ACC112 (cell line): ENCODE data around the gene ARL15.
"Not testable (repeated sequence)": the region's sequence is repeated elsewhere in the genome, so short reads cannot be mapped to it uniquely, and the experiment has no call there.

Experiments
- H2AFZ ChIP-seq: fragments of 200-600 bp; sonication (generic); one replicate; pipeline ENCODE4 v1.6.0; 2017; ENCODE audit warnings: antibody characterized with exemption, low read length; ENCODE audit not compliant: unreplicated experiment
- H3K27ac ChIP-seq: fragments of 200-600 bp; sonication (generic); 2 replicates; pipeline ENCODE4 v1.5.1; 2014; ENCODE audit warnings: low read depth, mild to moderate bottlenecking, antibody characterized with exemption, low read length, moderate library complexity
- H3K27me3 ChIP-seq: fragments of 200-600 bp; sonication (generic); 2 replicates; pipeline ENCODE4 v1.6.1; 2014; ENCODE audit warnings: mild to moderate bottlenecking, antibody characterized with exemption, low read length, moderate library complexity, mixed read lengths; ENCODE audit not compliant: insufficient read depth
- H3K36me3 ChIP-seq: fragments of 200-600 bp; sonication (generic); 2 replicates; pipeline ENCODE4 v1.6.1; 2016; ENCODE audit warnings: mild to moderate bottlenecking, antibody characterized with exemption, low read length, moderate library complexity, mixed read lengths; ENCODE audit not compliant: insufficient read depth
- H3K4me1 ChIP-seq: fragments of 200-600 bp; sonication (generic); one replicate; pipeline ENCODE4 v1.6.1; 2016; ENCODE audit warnings: low read length, mixed read lengths; ENCODE audit not compliant: insufficient read depth, unreplicated experiment, control insufficient read depth
- H3K4me3 ChIP-seq: fragments of 200-600 bp; sonication (generic); 2 replicates; pipeline ENCODE4 v1.5.1; 2014; ENCODE audit warnings: mild to moderate bottlenecking, low read depth, low read length
- H3K79me2 ChIP-seq: fragments of 200-600 bp; sonication (generic); one replicate; pipeline ENCODE4 v1.6.0; 2016; ENCODE audit warnings: low read length; ENCODE audit not compliant: control insufficient read depth, unreplicated experiment, insufficient read depth

The ARL15 gene

DNA sequence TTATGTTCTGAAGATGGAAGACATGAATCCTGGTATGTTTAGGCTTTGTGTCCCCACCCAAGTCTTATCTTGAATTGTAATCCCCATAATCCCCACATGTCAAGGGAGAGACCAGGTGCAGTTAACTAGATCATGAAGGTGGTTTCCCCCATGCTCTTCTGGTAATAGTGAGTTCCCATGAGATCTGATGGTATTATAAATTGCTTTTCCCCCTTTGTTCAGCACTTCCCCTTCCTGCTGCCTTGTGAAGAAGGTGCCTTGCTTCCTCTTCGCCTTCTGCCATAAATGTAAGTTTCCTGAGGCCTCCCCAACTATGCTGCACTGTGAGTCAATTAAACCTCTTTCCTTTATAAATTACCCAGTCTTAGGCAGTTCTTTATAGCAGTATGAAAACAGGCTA, 229.0 kb downstream of the ARL15 start:
- H2AFZ ChIP-seq, result no peak overlapping the region

DNA sequence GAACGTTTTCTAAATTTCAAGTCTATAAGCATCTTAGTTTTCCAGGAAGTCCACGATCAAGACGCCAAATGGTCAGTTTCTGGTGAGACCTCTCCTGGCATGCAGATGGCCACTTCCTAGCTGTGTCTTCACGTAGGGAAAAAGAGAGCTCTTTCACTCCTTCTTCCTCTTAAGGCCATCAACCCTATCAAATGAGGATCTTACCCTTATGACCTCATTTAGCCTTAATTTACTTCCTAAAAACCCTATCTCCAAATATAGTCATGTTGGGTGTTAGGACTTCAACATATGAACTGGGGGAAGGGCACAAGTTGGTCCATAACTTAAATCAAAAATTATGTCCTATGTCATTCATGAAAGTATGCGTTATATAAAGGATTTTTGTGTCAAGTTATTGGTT, 229.5 kb downstream of the ARL15 start:
- no peaks in the 10 kb centered on the region for H3K79me2 ChIP-seq
- no peak overlapping the region for H3K4me3 ChIP-seq
- H3K36me3 ChIP-seq, result no peaks in the 10 kb centered on the region
- H3K27me3 ChIP-seq, result no peaks in the 10 kb centered on the region
- H2AFZ ChIP-seq, result no peak overlapping the region
- no peaks in the 10 kb centered on the region for H3K4me1 ChIP-seq
- H3K27ac ChIP-seq, result no peak overlapping the region

More for the DNA sequence above, 229.0 kb downstream of the ARL15 start:
- Histone ChIP-seq H3K4me1 (no peaks in the 10 kb centered on the region), H3K27ac (no peak overlapping the region), H3K4me3 (no peak overlapping the region), H3K79me2 (no peaks in the 10 kb centered on the region), H3K36me3 (no peaks in the 10 kb centered on the region), H3K27me3 (no peaks in the 10 kb centered on the region)

DNA sequence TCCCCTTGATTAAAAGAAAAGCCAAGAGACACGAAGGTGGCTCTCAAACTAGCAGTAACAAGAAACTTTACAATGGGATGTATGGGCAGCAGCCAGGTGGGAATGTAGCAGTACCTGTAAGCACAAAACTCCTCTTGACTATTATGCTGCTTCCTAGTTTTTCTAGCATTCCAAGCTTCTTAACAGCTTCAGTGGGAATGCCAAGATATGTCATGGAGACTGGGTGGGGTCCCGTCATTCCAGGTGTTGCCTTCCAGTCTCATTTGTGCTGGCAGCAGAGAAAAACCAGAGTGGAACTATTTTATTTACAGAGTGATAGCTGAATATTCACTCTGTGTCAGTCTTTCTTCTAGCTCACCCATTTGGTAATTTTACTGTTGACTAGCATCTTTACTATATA, 236.6 kb downstream of the ARL15 start:
- H3K79me2 ChIP-seq, result no peaks in the 10 kb centered on the region
- H2AFZ ChIP-seq, result no peak overlapping the region
- H3K27ac ChIP-seq, result no peak overlapping the region
- H3K4me3 ChIP-seq, result no peak overlapping the region
- H3K27me3 ChIP-seq, result no peaks in the 10 kb centered on the region
- no peaks in the 10 kb centered on the region for H3K4me1 ChIP-seq
- H3K36me3 ChIP-seq, result no peaks in the 10 kb centered on the region

DNA sequence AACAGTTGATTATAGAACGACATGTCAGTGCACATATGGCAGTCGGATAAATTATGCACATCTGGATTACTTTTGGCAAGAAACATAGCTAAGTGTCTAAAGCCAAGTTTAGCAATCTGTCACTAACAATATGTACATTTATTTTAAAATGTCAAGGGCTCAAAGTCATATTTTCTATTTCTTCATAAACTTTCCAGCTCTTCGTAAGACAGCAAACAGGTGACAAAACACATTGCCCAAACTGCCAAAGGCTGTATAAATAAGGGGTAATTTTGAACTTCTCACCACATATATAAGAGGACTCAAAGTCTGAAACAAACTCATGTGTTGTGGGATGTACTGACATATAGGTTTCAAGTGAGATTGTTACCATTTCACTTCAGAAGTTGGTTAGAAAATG, 237.2 kb downstream of the ARL15 start:
- no peaks in the 10 kb centered on the region for H3K4me1 ChIP-seq
- no peak overlapping the region for H3K4me3 ChIP-seq
- no peaks in the 10 kb centered on the region for H3K36me3 ChIP-seq
- no peaks in the 10 kb centered on the region for H3K79me2 ChIP-seq
- H2AFZ ChIP-seq, result no peak overlapping the region
- no peaks in the 10 kb centered on the region for H3K27me3 ChIP-seq
- no peak overlapping the region for H3K27ac ChIP-seq

DNA sequence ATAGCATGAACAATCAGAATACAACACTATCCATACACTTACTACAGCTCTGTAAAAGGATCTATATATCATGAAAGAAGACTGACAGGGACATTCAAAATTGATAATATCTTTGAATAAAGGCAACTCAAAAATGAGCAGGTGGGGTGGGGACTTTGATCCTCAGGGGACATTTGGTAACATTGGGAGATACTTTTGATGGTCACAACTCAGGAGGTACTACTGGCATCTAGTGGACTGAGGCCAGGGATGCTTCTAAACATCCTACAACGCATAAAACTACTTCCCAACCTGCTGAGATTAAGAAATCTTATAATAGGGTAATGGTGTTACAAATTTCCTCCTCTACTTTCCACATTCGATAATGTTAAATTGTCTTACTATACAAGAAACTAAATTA, 243.9 kb downstream of the ARL15 start:
- no peaks in the 10 kb centered on the region for H3K36me3 ChIP-seq
- H3K27ac ChIP-seq, result no peak overlapping the region
- H3K79me2 ChIP-seq, result no peaks in the 10 kb centered on the region
- no peak overlapping the region for H2AFZ ChIP-seq
- H3K4me3 ChIP-seq, result no peak overlapping the region
- H3K27me3 ChIP-seq, result no peaks in the 10 kb centered on the region
- peaks cover 27% of the 10 kb centered on the region for H3K4me1 ChIP-seq

DNA sequence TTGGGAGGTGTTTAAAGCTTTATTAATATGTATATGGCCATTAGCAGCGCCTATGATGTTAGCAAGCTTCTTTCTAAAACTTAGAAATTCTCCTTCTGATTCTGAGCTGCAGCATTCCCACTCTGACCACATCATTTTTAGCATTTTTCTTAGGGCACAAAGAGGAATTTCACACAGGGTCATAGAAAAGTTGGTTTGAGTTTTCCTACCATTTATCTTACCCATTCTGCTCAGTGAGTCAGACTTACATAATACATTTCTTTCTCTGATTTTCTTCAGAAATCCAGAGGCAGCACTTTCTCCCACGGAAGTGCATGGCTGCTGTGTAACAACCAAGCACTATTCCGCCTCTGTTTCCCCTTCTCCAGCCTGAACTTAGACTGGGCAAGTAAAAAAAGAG, 246.6 kb downstream of the ARL15 start:
- Histone ChIP-seq H3K79me2 (no peaks in the 10 kb centered on the region), H3K27me3 (no peaks in the 10 kb centered on the region), H3K4me3 (no peak overlapping the region), H3K4me1 (peaks cover 27% of the 10 kb centered on the region), H3K36me3 (no peaks in the 10 kb centered on the region), H2AFZ (no peak overlapping the region), H3K27ac (peak overlapping the region; percentile 76)

DNA sequence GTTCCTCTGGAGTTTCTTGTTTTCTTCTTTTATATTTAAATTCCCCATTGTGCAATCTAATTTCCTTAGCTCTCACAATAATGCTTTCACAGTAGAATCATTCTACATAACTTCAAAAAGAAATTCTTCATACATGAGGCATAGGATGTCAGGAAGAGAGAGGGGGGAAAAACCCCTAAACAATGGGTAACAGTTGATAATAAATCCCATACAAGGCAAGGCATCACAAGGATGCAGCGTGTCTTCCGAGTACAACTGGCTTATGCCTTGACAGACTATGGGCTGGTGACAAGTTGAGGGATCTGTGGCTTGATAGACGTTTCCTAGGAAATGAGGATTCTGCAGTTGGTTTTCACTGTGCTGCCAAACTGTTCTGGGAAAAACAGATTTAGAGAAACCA, 247.4 kb downstream of the ARL15 start:
- no peaks in the 10 kb centered on the region for H3K79me2 ChIP-seq
- peak overlapping the region; percentile 76 for H3K27ac ChIP-seq
- peaks cover 27% of the 10 kb centered on the region for H3K4me1 ChIP-seq
- H3K36me3 ChIP-seq, result no peaks in the 10 kb centered on the region
- H2AFZ ChIP-seq, result no peak overlapping the region
- H3K27me3 ChIP-seq, result no peaks in the 10 kb centered on the region
- H3K4me3 ChIP-seq, result no peak overlapping the region

DNA sequence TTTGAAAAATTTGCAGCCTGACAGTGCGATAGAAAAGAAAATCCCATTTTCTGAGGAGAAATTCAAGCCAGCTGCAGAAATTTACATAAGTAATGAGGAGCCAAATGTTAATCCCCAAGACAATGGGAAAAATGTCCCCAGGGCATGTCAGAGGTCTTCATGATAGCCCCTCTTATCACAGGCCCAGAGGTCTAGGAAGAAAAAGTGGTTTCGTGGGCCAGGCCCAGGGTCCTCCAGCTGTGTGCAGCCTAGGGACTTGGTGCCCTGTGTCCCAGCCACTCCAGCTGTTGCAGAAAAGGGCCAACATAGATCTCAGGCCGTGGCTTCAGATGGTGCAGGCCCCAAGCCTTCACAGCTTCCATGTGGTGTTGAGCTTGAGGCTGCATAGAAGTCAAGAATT, 249.5 kb downstream of the ARL15 start:
- H3K4me3 ChIP-seq, H3K79me2 ChIP-seq, H3K27me3 ChIP-seq, H3K36me3 ChIP-seq, H2AFZ ChIP-seq, H3K27ac ChIP-seq: not testable (repeated sequence)
- peaks cover 27% of the 10 kb centered on the region for H3K4me1 ChIP-seq

DNA sequence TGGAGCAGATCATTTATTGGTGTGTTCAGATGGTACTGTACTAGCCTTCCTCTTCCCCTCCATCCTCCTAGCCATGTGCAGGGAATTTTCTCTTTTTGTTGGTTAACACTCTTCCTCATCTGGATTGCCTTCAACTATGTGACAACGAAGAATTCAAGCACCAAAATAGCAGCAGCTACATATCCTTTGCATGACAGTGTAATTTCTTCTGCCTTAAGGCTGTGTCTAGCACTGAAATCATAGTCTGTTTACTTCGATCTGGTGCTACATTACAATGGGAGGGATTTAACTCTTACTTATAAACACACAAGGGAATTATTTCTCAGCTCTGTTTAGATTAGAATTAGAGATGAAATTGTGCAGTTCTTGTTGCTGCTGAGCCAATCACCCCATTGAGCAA, 260.4 kb downstream of the ARL15 start:
- Histone ChIP-seq H3K27me3 (no peaks in the 10 kb centered on the region), H2AFZ (no peak overlapping the region), H3K79me2 (no peaks in the 10 kb centered on the region), H3K4me3 (no peak overlapping the region), H3K4me1 (no peaks in the 10 kb centered on the region), H3K27ac (no peak overlapping the region), H3K36me3 (no peaks in the 10 kb centered on the region)

DNA sequence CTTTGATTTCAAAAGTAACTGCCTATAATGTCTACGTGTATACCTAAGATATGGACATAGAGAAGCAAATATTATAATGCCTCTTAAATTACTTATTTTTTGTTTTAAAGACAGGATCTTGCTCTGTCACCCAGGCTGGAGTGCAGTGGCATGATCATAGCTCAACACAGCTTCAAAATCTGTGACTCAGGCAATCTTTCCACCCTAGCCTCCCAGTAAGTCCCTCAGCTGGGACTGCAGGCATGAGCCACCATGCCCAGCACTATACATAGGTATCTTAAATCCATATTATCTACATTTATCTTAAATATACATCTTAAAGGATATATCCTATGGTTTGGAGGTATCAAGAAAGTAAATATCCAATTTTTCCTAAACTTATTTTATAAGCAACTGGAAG, 261.2 kb downstream of the ARL15 start:
- H3K4me1 ChIP-seq, result no peaks in the 10 kb centered on the region
- H3K36me3 ChIP-seq, result no peaks in the 10 kb centered on the region
- no peaks in the 10 kb centered on the region for H3K79me2 ChIP-seq

DNA sequence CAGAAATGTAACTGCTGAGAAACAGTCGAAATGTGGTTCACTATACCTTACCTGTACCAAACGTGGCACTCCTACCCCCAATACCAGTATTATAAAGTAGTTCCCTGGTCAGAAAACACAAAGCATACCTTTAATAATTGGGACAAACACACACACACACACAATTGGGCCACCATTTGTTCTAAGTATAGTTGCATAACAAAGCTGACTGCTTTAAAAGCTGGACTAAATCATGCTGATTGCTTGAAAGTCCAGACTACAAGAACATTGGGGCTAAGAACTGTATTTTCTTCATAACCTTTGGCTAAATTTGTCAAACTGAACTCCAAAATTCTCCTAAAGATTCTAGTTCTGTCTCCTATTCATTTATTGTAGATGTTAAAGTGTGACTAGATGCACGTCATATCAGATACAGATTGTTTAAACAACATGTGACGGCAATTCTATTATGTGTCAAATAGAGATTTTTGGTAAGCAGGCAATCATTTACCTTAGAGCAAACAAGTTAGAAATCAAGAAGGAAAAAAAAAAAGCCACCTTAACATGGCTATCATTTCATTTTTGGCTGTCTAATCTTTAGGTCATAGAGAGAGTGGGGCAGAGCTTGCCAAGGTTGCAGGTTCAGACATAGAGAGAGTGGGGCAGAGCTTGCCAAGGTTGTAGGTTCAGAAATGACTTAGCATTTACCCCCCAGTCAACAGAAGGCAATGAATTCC, 265.1 kb downstream of the ARL15 start:
- no peak overlapping the region for H3K27ac ChIP-seq
- H3K4me1 ChIP-seq, result no peaks in the 10 kb centered on the region
- no peaks in the 10 kb centered on the region for H3K27me3 ChIP-seq
- H3K79me2 ChIP-seq, result no peaks in the 10 kb centered on the region
- no peak overlapping the region for H3K4me3 ChIP-seq
- H2AFZ ChIP-seq, result no peak overlapping the region
- no peaks in the 10 kb centered on the region for H3K36me3 ChIP-seq

More for the DNA sequence above, 261.2 kb downstream of the ARL15 start:
- Histone ChIP-seq H3K4me3 (no peak overlapping the region), H3K27me3 (no peaks in the 10 kb centered on the region), H3K27ac (no peak overlapping the region), H2AFZ (no peak overlapping the region)
